Epithelial cell of esophagus (primary cell): Measurements from ENCODE around the gene MED29.
A peak's percentile ranks its signal among the peaks of the same experiment; 100 is the strongest.

Experiments
- DNase-seq: peaks from one replicate; pipeline ENCODE4 v3.0.0; 2010; ENCODE audit warnings: low read depth
- H3K4me3 ChIP-seq: 2 replicates; pipeline ENCODE4 v1.5.1; 2011; ENCODE audit warnings: mild to moderate bottlenecking, low read length, control low read depth
- CTCF ChIP-seq: IDR thresholded peaks from 2 replicates; pipeline ENCODE4 v1.5.1; 2011; ENCODE audit warnings: low read depth, mild to moderate bottlenecking, low read length, control low read depth, inconsistent platforms; ENCODE audit not compliant: insufficient read depth; ENCODE audit errors: missing control alignments

Gene MED29

GRCh38 chr19:39409208-39410016 is 18.2 kb downstream of the MED29 start:
- peak; percentile 98 for DNase-seq

GRCh38 chr19:39410017-39410830 is 19.0 kb downstream of the MED29 start:
- DNase-seq = no peak
- peak overlapping the region; percentile 41 for H3K4me3 ChIP-seq
- no peak for TF ChIP-seq CTCF

More at GRCh38 chr19:39409208-39410016, 18.2 kb downstream of the MED29 start:
- no peak for TF ChIP-seq CTCF
- peak overlapping the region; percentile 98 for H3K4me3 ChIP-seq

- DNase-seq = peak; percentile 31
- H3K4me3 ChIP-seq = no peak overlapping the region
- TF ChIP-seq CTCF = no peak
Measured at GRCh38 chr19:39410831-39411080, 19.6 kb downstream of the MED29 start.

- no peak for TF ChIP-seq CTCF
- peak; percentile 55 for DNase-seq
- H3K4me3 ChIP-seq = peak overlapping the region; percentile 41
Measured at GRCh38 chr19:39411081-39411831, 20.1 kb downstream of the MED29 start.

- DNase-seq = peak; percentile 90
- peak; percentile 97 for TF ChIP-seq CTCF
- peak overlapping the region; percentile 41 for H3K4me3 ChIP-seq
Measured at GRCh38 chr19:39411832-39412099, 20.6 kb downstream of the MED29 start.

GRCh38 chr19:39412100-39412866 is 21.1 kb downstream of the MED29 start, which contains the start of gene PLEKHG2:
TSS of gene PLEKHG2 (plus strand) at chr19:39412669. CDS start at chr19:39414087, 1,418 bp downstream.
- peak; percentile 73 for TF ChIP-seq CTCF
- peak; percentile 100 for DNase-seq
- peak within 1 kb of the TSS; percentile 92 for H3K4me3 ChIP-seq
